AG08396 (cell line): ENCODE measurements around the gene GRM3.

Experiments used
- DNase-seq: peaks from one replicate; pipeline ENCODE4 v3.0.0; 2012; ENCODE audit warnings: low spot score, mixed read lengths

The GRM3 gene

GRCh38 chr7:86786376-86786775, 142.7 kb downstream of the GRM3 start:
- no peak for DNase-seq

GRCh38 chr7:86788948-86789347, 145.2 kb downstream of the GRM3 start:
- DNase-seq, result no peak

- DNase-seq, result no peak
Observed at GRCh38 chr7:86790383-86790782, 146.7 kb downstream of the GRM3 start.

GRCh38 chr7:86792260-86792659, 148.6 kb downstream of the GRM3 start:
- DNase-seq, result no peak

GRCh38 chr7:86793136-86793535, 149.4 kb downstream of the GRM3 start:
- DNase-seq, result no peak

GRCh38 chr7:86814661-86815379, 171.1 kb downstream of the GRM3 start:
- no peak for DNase-seq

GRCh38 chr7:86815556-86815955, 171.8 kb downstream of the GRM3 start:
- DNase-seq, result no peak

GRCh38 chr7:86818903-86819302, 175.2 kb downstream of the GRM3 start:
- DNase-seq, result no peak

GRCh38 chr7:86823769-86824168, 180.1 kb downstream of the GRM3 start:
- no peak for DNase-seq

- no peak for DNase-seq
Observed at GRCh38 chr7:86825264-86825663, 181.6 kb downstream of the GRM3 start.

- DNase-seq, result no peak
Observed at GRCh38 chr7:86826948-86827347, 183.2 kb downstream of the GRM3 start.

GRCh38 chr7:86833360-86833759, 189.7 kb downstream of the GRM3 start:
- DNase-seq, result no peak

- DNase-seq, result no peak
Observed at GRCh38 chr7:86837235-86837634, 193.5 kb downstream of the GRM3 start.

- DNase-seq, result no peak
Observed at GRCh38 chr7:86844608-86845007, 200.9 kb downstream of the GRM3 start.

- no peak for DNase-seq
Observed at GRCh38 chr7:86846494-86847190, 202.9 kb downstream of the GRM3 start.

GRCh38 chr7:86848226-86848625, 204.5 kb downstream of the GRM3 start:
- no peak for DNase-seq

- no peak for DNase-seq
Observed at GRCh38 chr7:86851566-86851965, 207.9 kb downstream of the GRM3 start.

- DNase-seq, result no peak
Observed at GRCh38 chr7:86863452-86863851, 219.7 kb downstream of the GRM3 start.

GRCh38 chr7:86867163-86867762, 223.6 kb downstream of the GRM3 start:
- no peak for DNase-seq

- no peak for DNase-seq
Observed at GRCh38 chr7:86876146-86876545, 232.4 kb downstream of the GRM3 start.

GRCh38 chr7:86884152-86884551, 240.4 kb downstream of the GRM3 start:
- DNase-seq, result no peak

- DNase-seq, result no peak
Observed at GRCh38 chr7:86889501-86889900, 245.8 kb downstream of the GRM3 start.

- DNase-seq, result no peak
Observed at GRCh38 chr7:86898171-86898570, 254.5 kb downstream of the GRM3 start.
